ENCODE measurements around the gene KDM2B.

- TF ChIP-seq CTCF (IDR thresholded peaks at IDR 0.05): no peak
- TF ChIP-seq EP300 (IDR thresholded peaks at IDR 0.05): no peak
These were observed 2.3 kb downstream of the KDM2B start for GRCh38 chr12:121578230-121579189.
